ENCODE results near the gene LSM7.

Gene LSM7

DNA sequence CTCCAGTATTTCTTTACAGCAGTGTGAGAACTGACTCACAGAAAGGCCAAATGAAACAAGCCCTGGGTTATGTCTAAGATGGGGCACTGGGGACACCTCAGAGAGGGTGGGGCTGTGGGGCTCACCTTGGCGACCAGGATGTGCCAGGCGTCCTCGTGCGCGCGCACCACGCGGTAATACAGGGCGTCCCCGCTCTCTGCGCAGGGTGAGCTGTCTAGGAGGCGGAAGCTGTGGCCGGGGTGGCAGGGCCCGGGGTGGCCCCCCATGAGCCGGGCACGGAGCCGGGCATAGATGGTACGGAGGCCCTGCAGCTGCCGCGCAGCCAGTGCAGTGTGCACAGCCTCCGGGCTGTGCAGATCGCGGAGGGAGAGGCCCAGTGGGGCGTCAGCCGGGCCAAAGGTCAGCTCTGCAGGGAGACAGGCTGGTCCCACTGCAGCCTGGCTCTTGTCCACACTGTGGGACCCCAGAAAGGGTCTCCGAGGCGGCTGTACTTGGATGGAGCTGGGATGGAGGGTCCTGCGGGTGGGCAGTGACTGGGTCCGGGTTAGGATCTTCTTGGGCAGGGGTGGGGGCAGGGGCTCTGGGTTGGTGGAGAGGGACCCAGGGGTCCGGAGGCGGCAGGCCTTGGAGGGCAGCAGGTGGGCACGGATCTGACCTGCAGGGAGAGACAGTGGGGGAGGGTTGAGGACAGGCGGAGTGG, 49.8 kb downstream of the LSM7 start:
- H2BK15ac ChIP-seq (replicated peaks; ENCODE audit: low read depth) = no peak overlapping the region
- H2AK5ac ChIP-seq (ENCODE audit: low read length) = no peak overlapping the region
- H3K27ac ChIP-seq (ENCODE audit: low read depth, low read length) = no peak overlapping the region
- H3K27me3 ChIP-seq (ENCODE audit: insufficient read depth, low read length, poor library complexity) = no peaks in the 10 kb centered on the region
- no peak overlapping the region for H3K4ac ChIP-seq (ENCODE audit: low read depth, low read length)
- no peak overlapping the region for H4K5ac ChIP-seq (ENCODE audit: low read length)
- H3K79me1 ChIP-seq (ENCODE audit: low read length) = peaks cover 6% of the 10 kb centered on the region
- H3K4me3 ChIP-seq (ENCODE audit: low read length) = no peak overlapping the region
- no peaks in the 10 kb centered on the region for H3K4me1 ChIP-seq (ENCODE audit: control insufficient read depth, low read depth, low read length)
- H3K23ac ChIP-seq (ENCODE audit: low read length) = no peak overlapping the region
- H3K9ac ChIP-seq (ENCODE audit: low read length) = no peak overlapping the region
- H3K4me2 ChIP-seq (ENCODE audit: low read length) = no peak overlapping the region
- H2BK120ac ChIP-seq (ENCODE audit: low read depth, low read length) = no peak overlapping the region
- H3K18ac ChIP-seq (ENCODE audit: low read length) = no peak overlapping the region
- H4K8ac ChIP-seq (ENCODE audit: low read depth, low read length) = no peak overlapping the region
- H3K79me2 ChIP-seq (ENCODE audit: control insufficient read depth, insufficient read depth, low read length) = peaks cover 5% of the 10 kb centered on the region
- no peak overlapping the region for H2BK5ac ChIP-seq (ENCODE audit: low read length)
- no peaks in the 10 kb centered on the region for H3K36me3 ChIP-seq (ENCODE audit: control insufficient read depth, insufficient read depth, low read length)
- no peak for DNase-seq
- WGBS (ENCODE audit: extremely low coverage, insufficient coverage, low lambda C conversion rate) = no CpG with 5 or more reads among the region's 33 CpGs
- no peak overlapping the region for H3K56ac ChIP-seq (ENCODE audit: low read length)

DNA sequence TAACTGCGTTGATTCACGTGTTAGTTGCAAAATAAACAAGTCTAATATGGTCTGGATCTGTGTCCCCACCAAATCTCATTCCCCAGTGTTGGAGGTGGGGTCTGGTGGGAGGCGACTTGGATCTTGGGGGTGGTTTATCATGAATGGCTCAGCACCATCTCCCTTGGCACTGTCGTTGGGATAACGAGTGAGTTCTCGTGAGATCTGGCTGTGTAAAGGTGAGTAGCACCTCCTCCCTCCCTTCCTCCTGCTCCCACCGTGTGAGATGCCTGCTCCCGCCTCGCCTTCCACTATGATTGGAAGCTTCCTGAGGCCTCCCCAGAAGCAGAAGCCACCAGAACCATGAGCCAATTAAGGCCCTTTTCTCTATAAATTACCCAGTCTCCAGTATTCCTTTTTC, 51.2 kb downstream of the LSM7 start:
- Histone ChIP-seq H3K56ac (ENCODE audit: low read length) (no peak overlapping the region), H2AK5ac (ENCODE audit: low read length) (no peak overlapping the region), H2BK15ac (replicated peaks; ENCODE audit: low read depth) (no peak overlapping the region), H2BK5ac (ENCODE audit: low read length) (no peak overlapping the region), H4K5ac (ENCODE audit: low read length) (no peak overlapping the region), H3K9ac (ENCODE audit: low read length) (no peak overlapping the region), H3K4me2 (ENCODE audit: low read length) (no peak overlapping the region), H3K27ac (ENCODE audit: low read depth, low read length) (no peak overlapping the region), H2BK120ac (ENCODE audit: low read depth, low read length) (no peak overlapping the region), H3K18ac (ENCODE audit: low read length) (no peak overlapping the region), H3K79me1 (ENCODE audit: low read length) (peaks cover 7% of the 10 kb centered on the region), H3K4me1 (ENCODE audit: control insufficient read depth, low read depth, low read length) (no peaks in the 10 kb centered on the region), H4K8ac (ENCODE audit: low read depth, low read length) (no peak overlapping the region), H3K23ac (ENCODE audit: low read length) (no peak overlapping the region), H3K27me3 (ENCODE audit: insufficient read depth, low read length, poor library complexity) (no peaks in the 10 kb centered on the region), H3K4me3 (ENCODE audit: low read length) (no peak overlapping the region), H3K36me3 (ENCODE audit: control insufficient read depth, insufficient read depth, low read length) (peaks cover 3% of the 10 kb centered on the region), H3K79me2 (ENCODE audit: control insufficient read depth, insufficient read depth, low read length) (peaks cover 11% of the 10 kb centered on the region), H3K4ac (ENCODE audit: low read depth, low read length) (no peak overlapping the region)
- no peak for DNase-seq
- no CpG with 5 or more reads among the region's 9 CpGs for WGBS (ENCODE audit: extremely low coverage, insufficient coverage, low lambda C conversion rate)

DNA sequence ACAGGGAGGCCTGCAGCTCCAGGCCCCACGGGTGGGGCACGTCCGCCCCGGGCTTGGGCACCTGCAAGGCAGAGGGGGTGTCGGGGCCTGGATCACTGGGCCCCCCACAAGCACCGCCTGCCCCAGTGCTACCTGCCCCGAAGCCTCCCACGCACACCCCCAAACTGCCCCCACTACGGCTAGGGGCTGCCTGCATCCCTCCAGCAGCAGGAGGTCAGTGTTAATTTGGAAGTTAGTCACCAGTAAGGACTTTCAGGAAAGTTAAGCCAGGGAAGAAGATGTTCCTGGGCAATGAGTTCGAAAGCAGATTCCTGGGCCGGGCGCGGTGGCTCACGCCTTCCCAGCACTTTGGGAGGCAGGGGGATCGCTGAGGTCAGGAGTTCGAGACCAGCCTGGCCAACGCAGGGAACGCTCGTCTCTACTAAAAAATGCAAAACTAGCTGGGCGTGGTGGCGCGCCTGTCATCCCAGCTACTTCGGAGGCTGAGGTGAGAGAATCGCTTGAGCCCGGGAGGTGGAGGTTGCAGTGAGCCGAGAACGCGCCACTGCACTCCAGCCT, 51.9 kb downstream of the LSM7 start:
- peaks cover 5% of the 10 kb centered on the region for H3K36me3 ChIP-seq (ENCODE audit: control insufficient read depth, insufficient read depth, low read length)
- no peak overlapping the region for H2BK5ac ChIP-seq (ENCODE audit: low read length)
- no peak for DNase-seq
- no peak overlapping the region for H2AK5ac ChIP-seq (ENCODE audit: low read length)
- peaks cover 16% of the 10 kb centered on the region for H3K79me2 ChIP-seq (ENCODE audit: control insufficient read depth, insufficient read depth, low read length)
- no peak overlapping the region for H4K8ac ChIP-seq (ENCODE audit: low read depth, low read length)
- WGBS (ENCODE audit: extremely low coverage, insufficient coverage, low lambda C conversion rate) = no CpG with 5 or more reads among the region's 28 CpGs
- H3K27me3 ChIP-seq (ENCODE audit: insufficient read depth, low read length, poor library complexity) = no peaks in the 10 kb centered on the region
- no peak overlapping the region for H3K4me3 ChIP-seq (ENCODE audit: low read length)
- H3K27ac ChIP-seq (ENCODE audit: low read depth, low read length) = no peak overlapping the region
- no peak overlapping the region for H3K23ac ChIP-seq (ENCODE audit: low read length)
- H2BK120ac ChIP-seq (ENCODE audit: low read depth, low read length) = no peak overlapping the region
- H3K9ac ChIP-seq (ENCODE audit: low read length) = no peak overlapping the region
- no peak overlapping the region for H4K5ac ChIP-seq (ENCODE audit: low read length)
- H3K4me1 ChIP-seq (ENCODE audit: control insufficient read depth, low read depth, low read length) = no peaks in the 10 kb centered on the region
- H3K18ac ChIP-seq (ENCODE audit: low read length) = no peak overlapping the region
- H3K79me1 ChIP-seq (ENCODE audit: low read length) = peaks cover 7% of the 10 kb centered on the region
- no peak overlapping the region for H3K4me2 ChIP-seq (ENCODE audit: low read length)
- H3K4ac ChIP-seq (ENCODE audit: low read depth, low read length) = no peak overlapping the region
- no peak overlapping the region for H3K56ac ChIP-seq (ENCODE audit: low read length)
- no peak overlapping the region for H2BK15ac ChIP-seq (replicated peaks; ENCODE audit: low read depth)

DNA sequence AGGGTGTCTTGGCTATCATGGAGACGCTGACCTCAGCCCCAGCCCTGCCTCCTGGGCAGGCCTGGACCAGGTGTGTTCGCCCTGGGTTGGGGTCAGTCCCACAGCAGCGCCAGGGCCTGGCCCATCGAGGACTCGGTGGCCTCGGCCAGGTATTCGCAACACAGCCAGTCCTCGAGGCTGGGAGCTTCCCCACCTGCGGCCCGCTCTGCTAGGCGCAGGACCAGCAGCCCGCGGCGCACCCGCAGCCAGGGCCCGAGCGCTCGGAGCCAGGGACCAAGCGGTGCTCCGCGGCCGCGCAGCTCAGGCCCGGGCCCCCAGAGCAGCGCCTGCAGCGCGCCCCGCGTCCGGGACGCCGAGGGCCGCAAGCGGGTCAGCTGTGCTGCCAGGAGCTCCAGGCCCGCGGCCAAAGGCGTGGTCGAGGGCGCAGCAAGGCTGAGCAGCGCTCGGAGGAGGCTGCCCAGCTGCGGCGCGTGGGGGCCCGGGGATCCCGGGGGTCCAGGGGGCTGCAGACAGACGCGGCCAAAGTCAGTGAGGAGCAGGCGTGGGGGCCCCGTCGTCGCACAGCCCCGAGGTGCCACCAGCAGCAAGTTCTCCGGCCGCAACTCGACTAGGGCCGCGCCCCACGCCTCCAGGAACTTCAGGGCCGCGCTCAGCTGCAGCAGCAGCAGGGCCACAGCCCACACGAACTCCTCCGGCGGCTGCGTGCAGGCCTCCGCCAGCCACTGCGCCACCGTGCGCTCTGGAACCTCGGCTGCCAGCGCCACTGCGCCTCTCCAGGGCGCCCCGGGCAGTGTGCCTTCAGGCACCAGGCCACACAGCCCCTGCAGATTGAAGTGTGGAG, 52.6 kb downstream of the LSM7 start:
- Histone ChIP-seq H4K5ac (ENCODE audit: low read length) (no peak overlapping the region), H3K4me2 (ENCODE audit: low read length) (no peak overlapping the region), H2BK5ac (ENCODE audit: low read length) (no peak overlapping the region), H2BK15ac (replicated peaks; ENCODE audit: low read depth) (no peak overlapping the region), H2BK120ac (ENCODE audit: low read depth, low read length) (no peak overlapping the region), H3K4ac (ENCODE audit: low read depth, low read length) (no peak overlapping the region), H3K18ac (ENCODE audit: low read length) (no peak overlapping the region), H3K23ac (ENCODE audit: low read length) (no peak overlapping the region), H3K4me3 (ENCODE audit: low read length) (no peak overlapping the region), H3K56ac (ENCODE audit: low read length) (no peak overlapping the region), H3K36me3 (ENCODE audit: control insufficient read depth, insufficient read depth, low read length) (peaks cover 5% of the 10 kb centered on the region), H4K8ac (ENCODE audit: low read depth, low read length) (no peak overlapping the region), H3K79me2 (ENCODE audit: control insufficient read depth, insufficient read depth, low read length) (peaks cover 23% of the 10 kb centered on the region), H3K27me3 (ENCODE audit: insufficient read depth, low read length, poor library complexity) (no peaks in the 10 kb centered on the region), H3K27ac (ENCODE audit: low read depth, low read length) (no peak overlapping the region), H3K4me1 (ENCODE audit: control insufficient read depth, low read depth, low read length) (no peaks in the 10 kb centered on the region), H3K9ac (ENCODE audit: low read length) (no peak overlapping the region), H2AK5ac (ENCODE audit: low read length) (no peak overlapping the region), H3K79me1 (ENCODE audit: low read length) (peaks cover 7% of the 10 kb centered on the region)
- DNase-seq = no peak
- no CpG with 5 or more reads among the region's 74 CpGs for WGBS (ENCODE audit: extremely low coverage, insufficient coverage, low lambda C conversion rate)

DNA sequence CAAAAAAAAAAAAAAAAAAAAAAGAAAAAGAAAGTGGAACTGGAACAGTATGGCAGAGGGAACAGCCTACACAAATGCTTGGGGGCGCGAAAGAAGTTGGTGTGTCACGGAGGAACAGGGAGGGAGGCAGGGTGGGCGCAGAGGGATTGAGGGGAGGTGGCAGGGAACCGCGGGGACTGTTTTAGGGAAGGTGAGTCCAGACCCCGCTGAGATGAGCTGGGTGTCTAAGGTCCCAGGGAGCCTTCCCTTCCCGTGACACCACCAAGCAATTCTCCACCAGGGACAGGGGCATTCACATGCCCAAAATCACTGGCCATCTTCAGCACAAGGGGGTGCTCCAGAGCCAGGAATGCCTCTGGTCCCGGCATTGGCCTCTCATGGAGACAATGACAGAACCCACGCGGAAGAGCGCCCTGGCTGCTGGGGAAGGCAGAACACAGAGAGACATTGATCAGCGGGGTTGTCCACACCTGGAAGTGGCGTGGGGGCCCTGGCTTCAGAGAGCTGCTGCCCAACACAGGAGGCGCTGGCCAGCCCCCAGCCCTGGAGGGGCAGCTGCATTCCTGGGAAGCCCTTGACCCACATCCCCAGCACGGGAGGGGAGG, 53.4 kb downstream of the LSM7 start:
- no peak overlapping the region for H2BK15ac ChIP-seq (replicated peaks; ENCODE audit: low read depth)
- no peak overlapping the region for H3K4ac ChIP-seq (ENCODE audit: low read depth, low read length)
- H3K4me2 ChIP-seq (ENCODE audit: low read length) = no peak overlapping the region
- no CpG with 5 or more reads among the region's 16 CpGs for WGBS (ENCODE audit: extremely low coverage, insufficient coverage, low lambda C conversion rate)
- no peak overlapping the region for H2BK120ac ChIP-seq (ENCODE audit: low read depth, low read length)
- no peaks in the 10 kb centered on the region for H3K4me1 ChIP-seq (ENCODE audit: control insufficient read depth, low read depth, low read length)
- H3K79me2 ChIP-seq (ENCODE audit: control insufficient read depth, insufficient read depth, low read length) = peaks cover 31% of the 10 kb centered on the region
- H2AK5ac ChIP-seq (ENCODE audit: low read length) = no peak overlapping the region
- H4K8ac ChIP-seq (ENCODE audit: low read depth, low read length) = no peak overlapping the region
- H2BK5ac ChIP-seq (ENCODE audit: low read length) = no peak overlapping the region
- peak; percentile 89 for DNase-seq
- H3K4me3 ChIP-seq (ENCODE audit: low read length) = no peak overlapping the region
- H3K27me3 ChIP-seq (ENCODE audit: insufficient read depth, low read length, poor library complexity) = no peaks in the 10 kb centered on the region
- H4K5ac ChIP-seq (ENCODE audit: low read length) = no peak overlapping the region
- H3K23ac ChIP-seq (ENCODE audit: low read length) = no peak overlapping the region
- H3K27ac ChIP-seq (ENCODE audit: low read depth, low read length) = no peak overlapping the region
- H3K56ac ChIP-seq (ENCODE audit: low read length) = peak overlapping the region; percentile 49
- H3K18ac ChIP-seq (ENCODE audit: low read length) = no peak overlapping the region
- H3K9ac ChIP-seq (ENCODE audit: low read length) = no peak overlapping the region
- H3K36me3 ChIP-seq (ENCODE audit: control insufficient read depth, insufficient read depth, low read length) = peaks cover 5% of the 10 kb centered on the region
- peaks cover 7% of the 10 kb centered on the region for H3K79me1 ChIP-seq (ENCODE audit: low read length)

All from mesendoderm (in vitro differentiated cells).